SW480 (cell line): ENCODE measurements around the gene DPP6.

Experiments used
- DNase-seq: peaks from one replicate; pipeline ENCODE4 v3.0.0-alpha.2; 2016; ENCODE audit warnings: low spot score

Gene DPP6

DNA sequence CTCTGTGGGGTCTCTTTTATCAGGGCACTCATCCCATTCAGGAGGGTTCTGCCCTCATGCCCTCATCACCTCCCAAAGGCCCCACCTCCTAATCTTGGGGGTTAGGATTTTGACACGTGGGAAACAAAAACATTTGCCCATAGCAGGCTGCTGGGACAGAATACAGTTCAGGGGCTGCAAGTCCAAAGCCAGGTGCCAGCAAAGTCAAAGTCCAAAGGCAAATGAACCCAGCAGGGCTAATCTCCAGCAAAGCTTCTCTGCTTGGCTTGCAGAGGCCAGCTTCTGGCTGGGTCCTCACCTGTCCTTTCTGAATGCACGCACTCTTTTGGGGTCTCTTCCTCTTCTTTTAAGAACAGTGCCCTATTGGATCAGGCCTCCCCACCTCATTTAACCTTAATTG, 359.9 kb downstream of the DPP6 start:
- no peak for DNase-seq

- no peak for DNase-seq
These were observed 363.7 kb downstream of the DPP6 start for GRCh38 chr7:154415709-154416399.

GRCh38 chr7:154416714-154417113, 364.5 kb downstream of the DPP6 start:
- no peak for DNase-seq

DNA sequence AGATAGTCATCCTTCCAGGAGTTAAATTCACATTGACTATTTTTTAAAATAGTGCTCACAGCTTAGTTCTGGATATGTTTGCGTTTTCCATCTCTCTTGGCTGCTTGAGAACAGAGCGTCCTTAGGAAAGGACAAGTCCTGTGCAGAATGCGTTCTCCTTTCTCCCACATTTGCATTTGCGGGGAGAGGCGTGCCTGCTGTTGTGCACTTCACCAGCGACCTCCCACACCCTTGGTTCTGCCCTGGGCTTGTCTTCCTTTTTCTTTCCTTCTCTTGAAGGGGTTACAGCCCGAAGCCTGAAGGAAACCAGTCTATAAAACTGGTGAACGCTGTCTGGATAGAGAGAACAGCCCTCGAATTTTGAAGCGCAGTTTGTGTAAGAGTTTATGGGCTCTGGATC, 367.1 kb downstream of the DPP6 start:
- no peak for DNase-seq

- no peak for DNase-seq
These were observed 371.0 kb downstream of the DPP6 start for GRCh38 chr7:154423231-154423630.

DNA sequence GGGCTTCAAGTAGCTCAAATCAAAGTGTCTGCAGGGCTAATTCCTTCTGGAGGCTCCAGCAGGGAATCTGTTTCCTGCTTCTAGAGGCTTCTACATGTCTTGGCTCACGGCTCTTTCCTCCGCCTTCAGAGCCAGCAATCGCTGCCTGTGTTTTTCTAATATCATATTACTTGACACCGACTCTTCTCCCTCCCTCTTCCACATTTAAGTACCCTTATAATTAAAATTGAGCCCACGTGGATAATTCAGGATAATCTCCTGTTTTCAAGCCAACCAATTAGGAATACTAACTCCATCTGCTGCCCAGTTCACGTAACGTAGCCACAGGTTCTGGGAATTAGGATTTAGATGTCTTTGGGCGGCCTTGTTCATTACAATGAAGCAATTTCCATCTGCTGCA, 372.2 kb downstream of the DPP6 start:
- DNase-seq: no peak

DNA sequence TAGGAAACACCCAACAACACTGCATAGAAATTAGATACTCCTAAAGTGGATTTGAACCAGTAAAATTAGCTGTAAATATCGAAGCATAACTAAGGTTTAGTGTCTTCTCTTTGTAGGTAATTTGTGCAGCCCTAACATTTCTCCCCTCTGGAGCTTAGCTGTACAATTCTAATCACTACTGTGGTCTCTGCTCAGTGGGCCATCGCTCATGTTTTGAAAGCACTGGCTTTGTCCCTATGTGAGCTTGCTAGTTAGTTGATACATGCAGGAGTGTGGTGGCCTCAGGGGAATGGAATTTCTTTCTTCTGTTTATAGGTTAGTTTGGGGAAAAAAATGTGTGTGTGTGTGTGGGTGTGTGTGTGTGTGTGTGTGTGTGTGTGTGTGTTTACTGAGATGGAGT, 373.1 kb downstream of the DPP6 start:
- DNase-seq: no peak

DNA sequence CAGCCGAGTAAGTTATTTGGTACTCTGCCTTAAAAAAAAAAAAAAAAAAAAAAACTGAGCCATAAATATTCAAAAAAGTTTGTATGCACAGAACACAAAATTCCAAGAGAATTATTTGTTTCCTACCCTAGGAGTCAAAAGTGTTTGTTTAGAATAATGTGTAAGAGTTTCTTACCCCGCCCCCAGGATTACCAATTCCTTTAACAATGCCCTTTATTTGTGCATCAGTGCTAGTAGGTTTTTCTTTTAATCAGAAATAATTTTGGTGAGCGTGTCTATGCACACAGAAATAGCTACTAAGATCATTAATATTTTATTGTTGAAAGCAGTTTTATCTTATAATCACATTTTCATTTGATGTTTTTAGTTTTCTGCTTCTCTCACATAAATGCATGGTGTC, 374.6 kb downstream of the DPP6 start:
- no peak for DNase-seq

DNA sequence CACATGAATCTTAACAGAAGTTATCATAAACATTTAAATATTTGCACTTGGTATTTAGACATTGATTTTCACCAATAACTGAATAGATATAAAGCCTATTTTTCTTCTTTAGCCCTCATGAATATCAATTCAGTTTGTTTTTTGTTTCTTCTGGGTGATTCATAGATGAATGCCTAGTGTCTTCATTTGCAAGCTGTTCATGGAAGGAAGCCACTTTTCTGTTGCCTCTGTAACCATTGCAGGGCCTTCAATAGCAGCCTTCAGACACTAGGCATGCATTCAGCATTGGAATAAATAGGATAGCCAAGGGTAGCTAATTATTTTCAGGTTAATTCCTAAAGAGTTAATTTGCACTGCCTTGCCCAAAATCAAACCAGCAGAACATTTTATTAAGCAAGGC, 375.3 kb downstream of the DPP6 start:
- DNase-seq: no peak

DNA sequence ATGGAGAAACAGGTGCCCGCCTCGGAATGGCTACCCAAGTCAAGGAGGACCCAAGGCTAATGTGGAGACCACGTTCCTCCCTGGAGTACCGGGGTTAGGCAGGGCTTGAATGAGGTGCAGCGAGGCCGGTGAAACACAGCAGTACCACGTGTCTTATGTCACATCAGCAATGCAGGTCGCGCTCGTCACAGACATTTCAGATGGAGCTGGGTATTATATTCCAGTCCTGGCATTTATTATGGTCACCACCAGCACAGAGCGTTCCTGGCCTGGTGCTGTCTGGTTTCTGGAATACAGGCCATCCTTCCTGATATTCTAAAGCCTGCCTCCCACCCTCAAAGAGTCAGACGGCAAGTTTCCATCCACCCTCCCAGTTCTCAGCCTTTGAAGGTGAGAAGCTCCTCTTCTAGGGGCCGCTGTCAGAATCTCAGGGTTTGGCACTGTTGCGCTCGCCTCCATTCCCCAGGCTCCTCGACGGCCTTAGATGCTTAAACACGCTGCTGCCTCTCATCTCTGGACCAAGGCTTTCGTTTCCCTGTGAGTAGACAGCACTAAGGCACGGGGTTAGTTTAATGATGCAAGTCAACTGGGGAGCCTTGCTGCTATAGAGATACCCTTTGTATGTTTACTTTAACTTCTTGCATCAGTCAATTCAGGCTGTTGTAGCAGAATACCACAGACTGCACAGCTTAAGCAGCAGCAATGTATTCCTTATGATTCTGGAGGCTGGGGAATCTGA, 377.6 kb downstream of the DPP6 start:
- no peak for DNase-seq

DNA sequence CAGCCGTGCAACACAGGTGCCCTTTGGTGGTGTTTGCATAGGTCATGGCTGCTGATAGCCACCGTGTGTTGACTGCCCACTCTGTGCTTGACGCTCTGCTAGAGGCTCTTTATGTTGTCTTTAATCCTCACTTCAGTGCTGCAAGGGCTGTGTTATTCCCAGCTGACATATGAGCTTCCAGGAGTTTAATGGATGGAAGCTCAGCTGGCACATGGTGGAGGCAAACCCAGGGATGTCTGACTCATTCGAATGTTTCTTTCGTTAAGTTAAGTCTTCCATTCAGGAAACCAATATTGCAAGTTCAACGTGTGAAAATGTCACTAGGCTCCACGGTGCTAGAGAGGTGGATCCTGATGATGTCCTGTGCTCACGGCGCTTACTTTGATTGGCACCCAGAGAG, 378.4 kb downstream of the DPP6 start:
- DNase-seq: no peak

DNA sequence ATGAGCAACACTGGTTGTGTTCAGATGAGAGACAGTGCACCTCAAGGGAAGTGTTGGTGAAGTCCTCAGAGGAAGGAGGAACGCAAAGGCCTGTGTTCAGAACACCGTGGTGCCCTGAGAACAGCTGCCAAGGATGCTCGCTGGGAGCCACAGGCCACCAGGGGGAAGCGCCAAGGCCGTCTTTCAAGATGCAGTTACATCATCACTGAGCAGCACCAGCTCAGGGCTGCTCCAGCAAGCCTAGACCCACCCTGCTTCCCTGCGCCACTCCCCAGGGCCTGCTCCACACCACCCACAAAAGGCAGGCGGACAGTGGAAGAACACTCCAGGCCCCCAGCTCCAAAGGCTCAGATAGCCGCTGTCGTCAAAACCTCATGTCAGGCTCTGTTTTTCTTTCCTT, 378.8 kb downstream of the DPP6 start:
- no peak for DNase-seq

DNA sequence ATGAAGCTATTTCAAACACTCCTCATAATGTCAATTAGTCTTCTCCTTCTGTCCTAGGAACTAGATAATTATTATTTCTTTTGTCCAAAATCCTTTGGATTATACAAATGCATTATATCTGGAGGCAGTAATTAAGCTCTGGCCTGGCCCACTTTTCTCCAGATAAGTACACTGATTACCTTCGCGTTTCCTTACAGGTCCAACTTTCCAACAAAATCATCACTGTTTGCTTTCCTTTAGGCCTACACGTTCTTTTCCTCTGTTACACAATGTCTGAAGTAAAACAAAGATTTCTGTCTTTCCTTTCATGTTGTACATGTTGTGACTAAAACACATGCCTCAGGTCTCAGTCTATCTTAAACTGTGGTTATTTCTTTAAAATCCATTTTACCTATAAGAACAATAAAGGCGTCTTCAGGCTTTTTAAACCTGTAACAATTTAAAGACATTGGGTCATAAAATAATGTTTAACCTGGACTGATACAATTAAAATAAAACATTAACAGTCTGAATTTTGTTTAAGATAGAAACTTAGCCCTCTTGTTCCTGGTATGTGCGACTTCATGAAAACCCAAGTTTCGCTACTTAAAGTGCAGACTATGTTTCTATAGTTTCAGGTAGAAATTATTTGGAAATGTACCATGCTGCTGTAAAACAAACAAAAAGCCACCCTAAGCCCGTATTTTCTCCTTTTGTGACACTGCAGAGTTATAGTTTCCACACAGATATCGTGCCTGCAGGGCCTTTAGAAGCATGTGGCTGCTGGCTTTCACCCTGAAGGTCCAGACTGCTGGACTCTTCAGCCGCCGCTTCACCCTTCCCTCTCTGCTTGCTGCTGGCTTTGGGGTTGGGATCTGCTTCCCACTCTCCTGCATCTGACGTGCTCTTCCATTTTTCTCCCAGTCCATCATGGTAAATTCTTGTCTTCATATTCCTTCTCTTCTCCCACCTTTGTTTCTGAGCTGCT, 381.7 kb downstream of the DPP6 start:
- no peak for DNase-seq

DNA sequence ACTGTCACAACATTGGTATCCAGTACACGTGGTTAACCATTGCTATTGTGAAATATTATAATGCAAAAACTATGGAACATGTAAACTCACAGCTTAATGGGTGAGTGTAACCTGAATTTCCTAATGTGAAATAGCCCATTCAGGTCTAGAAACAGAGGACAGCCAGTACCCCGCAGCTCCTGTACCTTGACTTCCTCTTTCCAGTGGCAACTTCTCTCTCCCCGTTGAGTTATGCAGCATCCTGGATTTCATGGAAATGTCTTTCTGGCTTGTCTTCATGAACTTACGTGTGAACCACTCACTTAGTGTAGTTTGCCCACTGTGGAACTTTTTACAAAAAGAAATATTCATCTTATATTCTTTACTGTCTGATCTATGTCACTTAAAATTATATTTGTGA, 384.4 kb downstream of the DPP6 start:
- DNase-seq: no peak

- DNase-seq: no peak
These were observed 385.0 kb downstream of the DPP6 start for GRCh38 chr7:154437234-154437633.

GRCh38 chr7:154438571-154439367, 386.6 kb downstream of the DPP6 start:
- no peak for DNase-seq

- no peak for DNase-seq
These were observed 387.9 kb downstream of the DPP6 start for GRCh38 chr7:154440058-154440457.

DNA sequence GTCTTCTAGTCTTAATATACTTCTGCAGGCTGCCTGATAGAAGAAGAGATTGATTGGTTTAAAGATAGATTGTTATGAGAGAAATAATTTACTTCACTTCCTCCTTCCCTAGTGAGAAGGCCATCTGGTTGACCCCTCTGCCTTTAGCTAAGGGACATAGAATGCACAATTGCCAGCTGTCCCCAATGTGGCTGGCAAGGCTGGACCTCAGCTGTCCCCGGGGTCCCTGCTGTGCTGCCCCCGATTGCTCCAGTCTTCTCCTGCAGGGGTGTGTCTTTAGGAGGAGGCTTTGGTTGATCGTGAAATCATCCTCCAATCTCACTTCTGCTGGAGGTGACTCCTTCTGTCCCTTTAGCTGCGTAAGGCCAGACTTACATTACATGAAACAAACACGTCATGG, 388.5 kb downstream of the DPP6 start:
- no peak for DNase-seq

GRCh38 chr7:154441811-154442210, 389.6 kb downstream of the DPP6 start:
- DNase-seq: no peak

DNA sequence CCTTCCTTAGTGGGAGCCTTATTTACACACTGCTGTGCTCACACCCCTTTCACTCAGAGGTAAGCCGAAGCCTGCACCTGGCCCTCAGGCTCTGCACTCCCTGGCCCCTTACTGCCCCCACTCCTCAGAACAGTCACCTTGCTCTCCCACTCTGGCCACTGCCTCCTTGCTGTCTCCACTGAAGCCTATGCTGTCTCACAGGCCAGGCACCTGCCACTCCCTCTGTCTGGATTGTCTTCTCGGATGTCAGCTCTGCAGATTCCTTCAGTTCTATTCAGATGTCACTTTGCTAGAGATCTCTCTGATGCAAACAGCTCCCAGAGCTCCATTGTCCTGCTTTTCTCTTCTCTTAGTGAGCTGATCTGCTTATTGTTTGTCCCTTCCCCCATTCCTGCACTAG, 390.7 kb downstream of the DPP6 start:
- DNase-seq: no peak

DNA sequence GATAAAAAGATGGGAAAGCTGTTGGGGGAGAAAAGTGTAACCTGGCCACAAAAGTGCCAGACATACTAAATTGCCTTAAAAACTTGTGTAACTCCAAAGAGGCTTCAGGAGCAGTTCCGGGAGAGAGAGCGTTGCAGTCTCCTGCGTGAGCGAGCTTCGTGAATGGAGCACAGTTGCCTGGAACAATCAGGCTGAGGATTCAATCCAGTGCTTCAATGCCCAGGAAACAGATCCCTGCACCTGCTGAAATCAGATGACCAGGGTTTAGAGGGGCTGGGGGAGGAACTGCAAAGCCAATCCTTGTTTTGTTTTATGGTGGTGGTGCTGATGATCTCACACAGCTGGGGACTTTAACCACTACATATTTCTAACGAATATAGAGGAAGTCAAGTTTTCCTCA, 398.3 kb downstream of the DPP6 start:
- no peak for DNase-seq
